DND-41 (cell line): ENCODE results near the gene C1orf21.

Experiments
- EZH2 ChIP-seq: IDR thresholded peaks from 3 replicates; pipeline ENCODE4 v1.6.1; 2012; ENCODE audit warnings: borderline replicate concordance, low read depth, mild to moderate bottlenecking, moderate library complexity, low read length, inconsistent platforms; ENCODE audit not compliant: severe bottlenecking
- TF ChIP-seq, protein P1 (sequence below): IDR thresholded peaks from 2 replicates; pipeline ENCODE4 v1.5.1; 2012; ENCODE audit warnings: borderline replicate concordance, low read length, moderate library complexity, mild to moderate bottlenecking; ENCODE audit not compliant: poor library complexity, severe bottlenecking; ENCODE audit errors: extremely low read depth

DNA sequence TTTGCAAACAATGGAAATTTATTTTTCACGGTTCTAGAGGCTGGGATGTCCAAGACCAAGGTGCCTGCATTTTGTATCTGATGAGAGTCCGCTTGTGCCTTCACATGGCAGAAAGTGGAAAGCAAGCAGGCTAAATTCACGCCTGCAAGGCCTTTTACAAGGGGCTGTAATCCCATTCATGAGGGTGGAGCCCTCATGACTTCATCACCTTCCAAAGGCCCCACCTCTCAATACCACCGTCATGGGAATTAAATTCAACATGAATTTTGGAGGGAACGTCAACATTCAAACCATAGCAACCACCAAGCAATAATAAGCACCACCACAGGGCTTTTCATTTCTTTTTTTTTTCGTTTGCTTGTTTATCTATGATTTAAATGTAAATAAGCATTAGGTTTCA, 115.3 kb downstream of the C1orf21 start:
- TF ChIP-seq, protein P1, sequence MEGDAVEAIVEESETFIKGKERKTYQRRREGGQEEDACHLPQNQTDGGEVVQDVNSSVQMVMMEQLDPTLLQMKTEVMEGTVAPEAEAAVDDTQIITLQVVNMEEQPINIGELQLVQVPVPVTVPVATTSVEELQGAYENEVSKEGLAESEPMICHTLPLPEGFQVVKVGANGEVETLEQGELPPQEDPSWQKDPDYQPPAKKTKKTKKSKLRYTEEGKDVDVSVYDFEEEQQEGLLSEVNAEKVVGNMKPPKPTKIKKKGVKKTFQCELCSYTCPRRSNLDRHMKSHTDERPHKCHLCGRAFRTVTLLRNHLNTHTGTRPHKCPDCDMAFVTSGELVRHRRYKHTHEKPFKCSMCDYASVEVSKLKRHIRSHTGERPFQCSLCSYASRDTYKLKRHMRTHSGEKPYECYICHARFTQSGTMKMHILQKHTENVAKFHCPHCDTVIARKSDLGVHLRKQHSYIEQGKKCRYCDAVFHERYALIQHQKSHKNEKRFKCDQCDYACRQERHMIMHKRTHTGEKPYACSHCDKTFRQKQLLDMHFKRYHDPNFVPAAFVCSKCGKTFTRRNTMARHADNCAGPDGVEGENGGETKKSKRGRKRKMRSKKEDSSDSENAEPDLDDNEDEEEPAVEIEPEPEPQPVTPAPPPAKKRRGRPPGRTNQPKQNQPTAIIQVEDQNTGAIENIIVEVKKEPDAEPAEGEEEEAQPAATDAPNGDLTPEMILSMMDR = no peak
- TF ChIP-seq EZH2 = no peak
